ENCODE results near the gene FBXW11. TPM values are rescaled to one million over a fixed set of nuclear protein-coding genes. Genes with fewer than 3 reads are reported as not detected.

The FBXW11 gene
- total and polyA plus RNA-seq, 10 of the 15 experiments (the other 5 are each of a cell fraction or from before 2014, with no cell fraction given): 4.3 to 61.5 (median 40.0) TPM

- WGBS (ENCODE audit: insufficient coverage, insufficient replicate concordance, low lambda C conversion rate, missing lambda C conversion rate): 71% methylated on average over 10 of the region's 10 CpGs
- ChIA-PET POLR2A (no interaction called here), RAD21 (ENCODE audit: unreplicated experiment) (no interaction called here), SMC1A (ENCODE audit: uncharacterized antibody, unreplicated experiment) (interaction anchor here (0.6 kb wide), 1 partner anchor 259 kb away, joined by 3 read pairs; no protein-coding TSS in a partner anchor), CTCF (no interaction called here)
- Histone ChIP-seq H3K27me3 (replicated peaks in 1 of 2; ENCODE audit: control insufficient read depth in 2 of 2, insufficient read depth in 2 of 2, low read length in 1 of 2) (no peaks in the 10 kb centered on the region), H3K27ac (ENCODE audit: control insufficient read depth, insufficient read depth) (no peak overlapping the region), H3K79me2 (ENCODE audit: control insufficient read depth, insufficient read depth, low read length) (no peaks in the 10 kb centered on the region), H3K4me2 (ENCODE audit: control insufficient read depth, insufficient read depth) (no peak overlapping the region), H4K20me1 (ENCODE audit: control insufficient read depth, insufficient read depth) (no peaks in the 10 kb centered on the region), H3K4me3 (no peak overlapping the region), H3K9me3 (replicated peaks; ENCODE audit: control insufficient read depth, insufficient read depth, low read length) (no peaks in the 10 kb centered on the region), H3K36me3 (ENCODE audit: control insufficient read depth in 2 of 2, insufficient read depth in 2 of 2, low read length in 1 of 2) (no peaks in the 10 kb centered on the region), H3K4me1 (ENCODE audit: control insufficient read depth, insufficient read depth, low read length) (no peaks in the 10 kb centered on the region), H3K9ac (ENCODE audit: control insufficient read depth, insufficient read depth, low read length) (no peak overlapping the region), H2AFZ (ENCODE audit: control insufficient read depth, low read depth, low read length) (no peak overlapping the region)
- FAIRE-seq (no peak), ATAC-seq (no peak), DNase-seq (ENCODE audit: low read depth, low spot score) (no peak)
- in situ Hi-C loops (cut with MboI): no loop called here
- intact Hi-C loops (cut with micrococcal nuclease; ENCODE audit: unreplicated experiment): no loop called here
- BruUV-seq (replicated peaks): no TSS peak
- TF ChIP-seq NFXL1 (IDR thresholded peaks at IDR 0.05; ENCODE audit: borderline replicate concordance): no peak
- no peak for TF ChIP-seq CUX1 (IDR thresholded peaks at IDR 0.05; ENCODE audit: insufficient replicate concordance, low read depth, low read length)
- TF ChIP-seq SREBF2 (IDR thresholded peaks at IDR 0.05; ENCODE audit: low read length): no peak
- no peak for TF ChIP-seq ZNF384 (IDR thresholded peaks at IDR 0.05; ENCODE audit: borderline replicate concordance, low read depth, low read length)
- TF ChIP-seq MEF2A (IDR thresholded peaks at IDR 0.05; ENCODE audit: insufficient read depth, low read depth, low read length): no peak
- no peak for TF ChIP-seq ZZZ3 (IDR thresholded peaks at IDR 0.05; ENCODE audit: control insufficient read depth, insufficient read length, low read depth)
- no peak for TF ChIP-seq BMI1 (IDR thresholded peaks at IDR 0.05; ENCODE audit: borderline replicate concordance)
- TF ChIP-seq KDM1A (IDR thresholded peaks at IDR 0.05; ENCODE audit: borderline replicate concordance): no peak
- no peak for TF ChIP-seq FOXK2 (IDR thresholded peaks at IDR 0.05)
- TF ChIP-seq HCFC1 (IDR thresholded peaks at IDR 0.05; ENCODE audit: low read length): no peak
- no peak for TF ChIP-seq MTA2 (IDR thresholded peaks at IDR 0.05; ENCODE audit: low read depth)
- TF ChIP-seq ATF2 (IDR thresholded peaks at IDR 0.05; ENCODE audit: low read length): no peak
- TF ChIP-seq ZBTB33 (IDR thresholded peaks at IDR 0.05): no peak
- TF ChIP-seq HDAC2 (IDR thresholded peaks at IDR 0.05): no peak
These were observed 160.1 kb downstream of the FBXW11 start for GRCh38 chr5:171846323-171846722.
